K562 (cell line): ENCODE data around the gene LUC7L3. TPM values are rescaled to one million over a fixed set of nuclear protein-coding genes. Genes with fewer than 3 reads are reported as not detected.
A peak's percentile ranks its signal among the peaks of the same experiment; 100 is the strongest.

ENCODE experiments used
- BRCA1 ChIP-seq, 2 experiments: fragments of 450-650 bp in 1 of 2; sonication (generic) in 1 of 2; formaldehyde crosslinking in 1 of 2; IDR thresholded peaks; 2 replicates each; pipeline versions ENCODE4 v1.5.0 to v1.6.1; 2017 to 2020; ENCODE audit warnings: mild to moderate bottlenecking in 1 of 2, missing genetic modification reagents in 1 of 2
- CREBBP ChIP-seq: IDR thresholded peaks from one replicate; pipeline ENCODE4 v1.6.1; 2012; ENCODE audit warnings: low read depth, mild to moderate bottlenecking, control low read depth, inconsistent platforms, low read length
- DPF2 ChIP-seq: fragments of 450-650 bp; IDR thresholded peaks from 2 replicates; pipeline ENCODE4 v1.6.1; 2016
- IRF2 ChIP-seq: sonication (generic); formaldehyde crosslinking; IDR thresholded peaks from 2 replicates; pipeline ENCODE4 v1.8.1; 2022; ENCODE audit warnings: mild to moderate bottlenecking, missing genetic modification reagents
- LCOR ChIP-seq: sonication (generic); formaldehyde crosslinking; IDR thresholded peaks from 2 replicates; pipeline ENCODE4 v1.8.0; 2022; ENCODE audit warnings: mild to moderate bottlenecking, missing genetic modification reagents
- MAFG ChIP-seq: fragments of 450-650 bp; conservative IDR thresholded peaks from 2 replicates; pipeline ENCODE4 v1.6.1; 2016; ENCODE audit warnings: missing genetic modification characterization, missing compliant biosample characterization
- MEIS2 ChIP-seq: fragments of 450-650 bp; IDR thresholded peaks from 2 replicates; pipeline ENCODE4 v1.6.1; 2014; ENCODE audit warnings: mild to moderate bottlenecking; ENCODE audit not compliant: partially characterized antibody
- NR2C1 ChIP-seq, 2 experiments: fragments of 450-650 bp; IDR thresholded peaks; 2 replicates each; pipeline ENCODE4 v1.6.1; 2017; ENCODE audit warnings: mild to moderate bottlenecking in 2 of 2, antibody characterized with exemption in 1 of 2, inconsistent platforms in 1 of 2, missing compliant biosample characterization in 1 of 2, missing genetic modification characterization in 1 of 2
- PYGO2 ChIP-seq: fragments of 450-650 bp; IDR thresholded peaks from 2 replicates; pipeline ENCODE4 v1.6.1; 2016; ENCODE audit warnings: mild to moderate bottlenecking, missing genetic modification characterization, moderate library complexity, missing compliant biosample characterization
- SLC30A9 ChIP-seq: fragments of 250-450 bp; sonication (Bioruptor Pico); IDR thresholded peaks from 2 replicates; pipeline ENCODE4 v1.8.0; 2022; ENCODE audit warnings: mild to moderate bottlenecking, moderate library complexity
- SRSF3 ChIP-seq: fragments of 200-400 bp; formaldehyde crosslinking; IDR thresholded peaks from 2 replicates; pipeline ENCODE4 v1.6.1; 2016; ENCODE audit warnings: mild to moderate bottlenecking, low read length, moderate library complexity; ENCODE audit not compliant: insufficient read depth
- TGIF2 ChIP-seq: sonication (generic); formaldehyde crosslinking; IDR thresholded peaks from 2 replicates; pipeline ENCODE4 v1.8.1; 2022; ENCODE audit warnings: mild to moderate bottlenecking, missing genetic modification reagents, moderate library complexity
- THRAP3 ChIP-seq: fragments of 450-650 bp; IDR thresholded peaks from 2 replicates; pipeline ENCODE4 v1.6.1; 2016; ENCODE audit warnings: mild to moderate bottlenecking, inconsistent platforms, borderline replicate concordance
- ZBTB17 ChIP-seq: fragments of 450-650 bp; formaldehyde crosslinking; IDR thresholded peaks from 2 replicates; pipeline ENCODE4 v1.4.0; 2020; ENCODE audit warnings: mild to moderate bottlenecking
- ZKSCAN3 ChIP-seq: fragments of 250-450 bp; sonication (Bioruptor Pico); IDR thresholded peaks from 2 replicates; pipeline ENCODE4 v1.4.0; 2020
- polyA plus RNA-seq, 8 experiments: library from polyadenylated mRNA; depleted of rRNA in 4 of 8; stranded (reverse) in 5 of 8; unstranded in 3 of 8; fragments of >200 nt; fragmentation: Nextera tagmentation in 2 of 8; fragmentation: Illumina TruSeq in 1 of 8; extraction: Ambion mirVana in 2 of 8; extraction: Trizol in 1 of 8; gene quantifications; 2 replicates each; pipeline versions ENCODE4 v1.2.1 to v1.2.3, GENCODE V29; 2011 to 2014; ENCODE audit warnings: inconsistent platforms in 1 of 8, missing spikeins in 1 of 8
- total RNA-seq, 7 experiments: library from RNA; depleted of rRNA in 6 of 7; stranded (reverse); fragments of >200 nt in 6 of 7; fragmentation: Illumina TruSeq in 2 of 7; extraction: Trizol in 2 of 7; gene quantifications; 2 replicates each; pipeline versions ENCODE4 v1.2.1 to v1.2.3, GENCODE V29; 2011 to 2021; ENCODE audit warnings: low replicate concordance in 1 of 7
- TF ChIP-seq, protein P1 (sequence below): fragments of 250-450 bp; sonication (Bioruptor Pico); IDR thresholded peaks from 2 replicates; pipeline ENCODE4 v1.5.0; 2021; ENCODE audit warnings: mild to moderate bottlenecking, borderline replicate concordance
- TF ChIP-seq, protein P2 (sequence below): fragments of 200-800 bp; sonication (Bioruptor generic); IDR thresholded peaks from 2 replicates; pipeline ENCODE4 v1.6.1; 2016; ENCODE audit warnings: missing genetic modification characterization, missing compliant biosample characterization
- TF ChIP-seq, protein P3 (sequence below): sonication (generic); formaldehyde crosslinking; IDR thresholded peaks from 2 replicates; pipeline ENCODE4 v1.8.0; 2022; ENCODE audit warnings: missing genetic modification reagents, mild to moderate bottlenecking, borderline replicate concordance

Gene LUC7L3
- total and polyA plus RNA-seq, 9 of the 15 experiments (the other 6 are each of a cell fraction or from before 2014, with no cell fraction given): 80.8 to 284 (median 127) TPM

DNA sequence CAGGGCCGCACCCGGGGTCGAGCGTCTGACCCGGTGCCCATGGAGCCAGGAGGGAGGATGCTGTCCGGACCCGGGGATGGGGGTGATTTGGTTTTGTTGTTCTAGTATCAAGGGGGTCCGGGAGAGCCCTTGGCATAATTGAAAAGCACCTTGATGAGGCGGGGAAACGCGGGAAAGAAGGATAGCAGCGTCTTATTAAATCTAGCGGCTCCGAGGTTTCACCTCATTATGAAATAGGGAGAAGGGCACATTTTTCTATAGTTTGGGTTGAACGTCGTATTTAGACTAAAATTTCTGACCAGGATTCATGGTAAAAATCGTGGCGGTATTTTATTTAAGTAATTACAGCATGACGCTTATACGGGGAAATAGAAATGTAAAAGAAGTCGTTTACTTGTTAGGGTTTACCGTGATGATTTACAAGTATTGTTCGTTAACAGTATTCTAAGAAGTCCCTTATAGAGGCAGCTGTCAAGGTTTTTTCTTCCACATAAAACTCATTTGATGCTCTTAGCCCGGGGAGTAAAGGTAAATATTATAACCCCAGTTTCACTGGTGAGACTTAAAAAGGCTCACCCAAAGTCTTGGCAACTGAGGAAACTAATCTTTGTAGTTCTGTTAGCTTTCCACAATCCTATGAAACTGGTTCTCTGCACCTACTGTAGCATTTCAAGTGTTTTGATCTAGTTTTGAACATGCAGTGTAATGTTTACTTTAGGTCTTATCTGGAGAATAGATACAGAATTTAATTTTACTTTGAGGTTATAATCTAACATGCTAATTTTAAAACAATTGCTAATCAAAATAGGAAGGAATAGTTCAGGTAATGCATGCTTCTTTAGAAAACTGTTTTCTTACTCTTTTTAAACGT is 756 bp downstream of the LUC7L3 start (continued):
- TF ChIP-seq, protein P1, sequence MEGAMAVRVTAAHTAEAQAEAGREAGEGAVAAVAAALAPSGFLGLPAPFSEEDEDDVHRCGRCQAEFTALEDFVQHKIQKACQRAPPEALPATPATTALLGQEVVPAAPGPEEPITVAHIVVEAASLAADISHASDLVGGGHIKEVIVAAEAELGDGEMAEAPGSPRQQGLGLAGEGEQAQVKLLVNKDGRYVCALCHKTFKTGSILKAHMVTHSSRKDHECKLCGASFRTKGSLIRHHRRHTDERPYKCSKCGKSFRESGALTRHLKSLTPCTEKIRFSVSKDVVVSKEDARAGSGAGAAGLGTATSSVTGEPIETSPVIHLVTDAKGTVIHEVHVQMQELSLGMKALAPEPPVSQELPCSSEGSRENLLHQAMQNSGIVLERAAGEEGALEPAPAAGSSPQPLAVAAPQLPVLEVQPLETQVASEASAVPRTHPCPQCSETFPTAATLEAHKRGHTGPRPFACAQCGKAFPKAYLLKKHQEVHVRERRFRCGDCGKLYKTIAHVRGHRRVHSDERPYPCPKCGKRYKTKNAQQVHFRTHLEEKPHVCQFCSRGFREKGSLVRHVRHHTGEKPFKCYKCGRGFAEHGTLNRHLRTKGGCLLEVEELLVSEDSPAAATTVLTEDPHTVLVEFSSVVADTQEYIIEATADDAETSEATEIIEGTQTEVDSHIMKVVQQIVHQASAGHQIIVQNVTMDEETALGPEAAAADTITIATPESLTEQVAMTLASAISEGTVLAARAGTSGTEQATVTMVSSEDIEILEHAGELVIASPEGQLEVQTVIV (CRISPR knock-in tag): no peak
- TF ChIP-seq SRSF3 (no peak), CREBBP (no peak), THRAP3 (no peak), BRCA1 (IDR thresholded peaks at IDR 0.05) (no peak), BRCA1 (CRISPR knock-in tag; IDR thresholded peaks at IDR 0.05) (no peak), ZBTB17 (CRISPR knock-in tag) (no peak), SLC30A9 (CRISPR knock-in tag) (no peak), DPF2 (no peak), LCOR (CRISPR knock-in tag) (no peak; the same call in 1 of the 2 replicates), PYGO2 (tag) (no peak), MEIS2 (no peak), ZKSCAN3 (CRISPR knock-in tag) (no peak), NR2C1 (IDR thresholded peaks at IDR 0.05) (no peak), NR2C1 (tag; IDR thresholded peaks at IDR 0.05) (no peak), TGIF2 (CRISPR knock-in tag) (0 out of 2 replicates have a peak, but pooled peaks have one; percentile 13), IRF2 (CRISPR knock-in tag) (no peak), MAFG (no peak)
- TF ChIP-seq, protein P2, sequence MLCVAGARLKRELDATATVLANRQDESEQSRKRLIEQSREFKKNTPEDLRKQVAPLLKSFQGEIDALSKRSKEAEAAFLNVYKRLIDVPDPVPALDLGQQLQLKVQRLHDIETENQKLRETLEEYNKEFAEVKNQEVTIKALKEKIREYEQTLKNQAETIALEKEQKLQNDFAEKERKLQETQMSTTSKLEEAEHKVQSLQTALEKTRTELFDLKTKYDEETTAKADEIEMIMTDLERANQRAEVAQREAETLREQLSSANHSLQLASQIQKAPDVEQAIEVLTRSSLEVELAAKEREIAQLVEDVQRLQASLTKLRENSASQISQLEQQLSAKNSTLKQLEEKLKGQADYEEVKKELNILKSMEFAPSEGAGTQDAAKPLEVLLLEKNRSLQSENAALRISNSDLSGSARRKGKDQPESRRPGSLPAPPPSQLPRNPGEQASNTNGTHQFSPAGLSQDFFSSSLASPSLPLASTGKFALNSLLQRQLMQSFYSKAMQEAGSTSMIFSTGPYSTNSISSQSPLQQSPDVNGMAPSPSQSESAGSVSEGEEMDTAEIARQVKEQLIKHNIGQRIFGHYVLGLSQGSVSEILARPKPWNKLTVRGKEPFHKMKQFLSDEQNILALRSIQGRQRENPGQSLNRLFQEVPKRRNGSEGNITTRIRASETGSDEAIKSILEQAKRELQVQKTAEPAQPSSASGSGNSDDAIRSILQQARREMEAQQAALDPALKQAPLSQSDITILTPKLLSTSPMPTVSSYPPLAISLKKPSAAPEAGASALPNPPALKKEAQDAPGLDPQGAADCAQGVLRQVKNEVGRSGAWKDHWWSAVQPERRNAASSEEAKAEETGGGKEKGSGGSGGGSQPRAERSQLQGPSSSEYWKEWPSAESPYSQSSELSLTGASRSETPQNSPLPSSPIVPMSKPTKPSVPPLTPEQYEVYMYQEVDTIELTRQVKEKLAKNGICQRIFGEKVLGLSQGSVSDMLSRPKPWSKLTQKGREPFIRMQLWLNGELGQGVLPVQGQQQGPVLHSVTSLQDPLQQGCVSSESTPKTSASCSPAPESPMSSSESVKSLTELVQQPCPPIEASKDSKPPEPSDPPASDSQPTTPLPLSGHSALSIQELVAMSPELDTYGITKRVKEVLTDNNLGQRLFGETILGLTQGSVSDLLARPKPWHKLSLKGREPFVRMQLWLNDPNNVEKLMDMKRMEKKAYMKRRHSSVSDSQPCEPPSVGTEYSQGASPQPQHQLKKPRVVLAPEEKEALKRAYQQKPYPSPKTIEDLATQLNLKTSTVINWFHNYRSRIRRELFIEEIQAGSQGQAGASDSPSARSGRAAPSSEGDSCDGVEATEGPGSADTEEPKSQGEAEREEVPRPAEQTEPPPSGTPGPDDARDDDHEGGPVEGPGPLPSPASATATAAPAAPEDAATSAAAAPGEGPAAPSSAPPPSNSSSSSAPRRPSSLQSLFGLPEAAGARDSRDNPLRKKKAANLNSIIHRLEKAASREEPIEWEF (CRISPR knock-in tag): no peak
- TF ChIP-seq, protein P3, sequence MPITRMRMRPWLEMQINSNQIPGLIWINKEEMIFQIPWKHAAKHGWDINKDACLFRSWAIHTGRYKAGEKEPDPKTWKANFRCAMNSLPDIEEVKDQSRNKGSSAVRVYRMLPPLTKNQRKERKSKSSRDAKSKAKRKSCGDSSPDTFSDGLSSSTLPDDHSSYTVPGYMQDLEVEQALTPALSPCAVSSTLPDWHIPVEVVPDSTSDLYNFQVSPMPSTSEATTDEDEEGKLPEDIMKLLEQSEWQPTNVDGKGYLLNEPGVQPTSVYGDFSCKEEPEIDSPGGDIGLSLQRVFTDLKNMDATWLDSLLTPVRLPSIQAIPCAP: no peak
